RWPE1 (cell line): ENCODE measurements around the gene SMIM33.
"Not testable (repeated sequence)": the region's sequence is repeated elsewhere in the genome, so short reads cannot be mapped to it uniquely, and the experiment has no call there.

Source experiments
- CTCF ChIA-PET: fragments of 350-600 bp; sonication (Branson Sonifier 250); formaldehyde crosslinking; extraction: SDS; loops from one replicate; lab custom pipeline; 2021; lab: Yijun Ruan, JAX
- POLR2A ChIA-PET: fragments of 400-600 bp; formaldehyde crosslinking; extraction: SDS; loops from one replicate; lab custom pipeline; 2020; ENCODE audit warnings: antibody characterized with exemption; ENCODE audit not compliant: low non-redundant PET; lab: Yijun Ruan, JAX
- DNase-seq: peaks from one replicate; pipeline ENCODE4 v3.0.0; 2012; ENCODE audit warnings: low spot score
- H3K27ac ChIP-seq: fragments of 450-650 bp; 2 replicates; pipeline ENCODE4 v1.5.1; 2017
- TF ChIP-seq, protein P1 (sequence below): fragments of 450-650 bp; conservative IDR thresholded peaks from 2 replicates; pipeline ENCODE4 v1.5.1; 2017; ENCODE audit warnings: low read depth, mild to moderate bottlenecking

SMIM33 gene

DNA sequence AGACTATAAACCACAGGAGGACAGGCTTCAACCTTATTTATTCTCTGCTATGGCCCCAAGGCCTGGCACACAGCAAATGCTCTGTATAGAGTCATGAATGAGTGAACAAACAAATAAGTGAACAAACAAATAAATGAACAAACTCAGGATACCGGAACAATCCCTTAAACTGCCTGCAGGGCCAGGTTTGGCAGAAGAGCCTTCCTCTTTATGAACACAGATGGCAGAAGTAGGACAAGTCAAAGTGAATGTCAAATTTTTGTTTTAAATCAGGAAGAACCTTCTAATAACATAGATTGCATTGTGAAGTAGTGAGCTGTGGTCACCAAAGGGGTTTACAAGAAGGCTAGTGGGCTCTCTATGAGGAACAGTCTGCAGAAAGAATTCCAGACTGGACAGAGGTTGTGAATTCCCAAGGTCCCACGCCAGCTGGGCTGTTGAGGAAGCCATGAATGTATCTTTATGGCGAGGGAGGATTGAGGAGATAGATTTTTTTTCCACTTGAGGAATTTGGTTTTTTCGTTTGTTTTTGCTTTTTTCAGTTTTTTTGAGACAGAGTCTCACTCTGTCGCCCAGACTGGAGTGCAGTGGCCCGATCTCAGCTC lies 42.1 kb downstream of the SMIM33 start:
- ChIA-PET CTCF (interaction anchor here (0.6 to 8.7 kb wide), 20 partner anchors 10 to 253 kb away, joined by 3 to 171 read pairs (median 4); no protein-coding TSS in a partner anchor), POLR2A (no interaction called here)
- peak overlapping the region; percentile 38 for H3K27ac ChIP-seq
- no peak for DNase-seq
- TF ChIP-seq, protein P1, sequence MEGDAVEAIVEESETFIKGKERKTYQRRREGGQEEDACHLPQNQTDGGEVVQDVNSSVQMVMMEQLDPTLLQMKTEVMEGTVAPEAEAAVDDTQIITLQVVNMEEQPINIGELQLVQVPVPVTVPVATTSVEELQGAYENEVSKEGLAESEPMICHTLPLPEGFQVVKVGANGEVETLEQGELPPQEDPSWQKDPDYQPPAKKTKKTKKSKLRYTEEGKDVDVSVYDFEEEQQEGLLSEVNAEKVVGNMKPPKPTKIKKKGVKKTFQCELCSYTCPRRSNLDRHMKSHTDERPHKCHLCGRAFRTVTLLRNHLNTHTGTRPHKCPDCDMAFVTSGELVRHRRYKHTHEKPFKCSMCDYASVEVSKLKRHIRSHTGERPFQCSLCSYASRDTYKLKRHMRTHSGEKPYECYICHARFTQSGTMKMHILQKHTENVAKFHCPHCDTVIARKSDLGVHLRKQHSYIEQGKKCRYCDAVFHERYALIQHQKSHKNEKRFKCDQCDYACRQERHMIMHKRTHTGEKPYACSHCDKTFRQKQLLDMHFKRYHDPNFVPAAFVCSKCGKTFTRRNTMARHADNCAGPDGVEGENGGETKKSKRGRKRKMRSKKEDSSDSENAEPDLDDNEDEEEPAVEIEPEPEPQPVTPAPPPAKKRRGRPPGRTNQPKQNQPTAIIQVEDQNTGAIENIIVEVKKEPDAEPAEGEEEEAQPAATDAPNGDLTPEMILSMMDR, result no peak

DNA sequence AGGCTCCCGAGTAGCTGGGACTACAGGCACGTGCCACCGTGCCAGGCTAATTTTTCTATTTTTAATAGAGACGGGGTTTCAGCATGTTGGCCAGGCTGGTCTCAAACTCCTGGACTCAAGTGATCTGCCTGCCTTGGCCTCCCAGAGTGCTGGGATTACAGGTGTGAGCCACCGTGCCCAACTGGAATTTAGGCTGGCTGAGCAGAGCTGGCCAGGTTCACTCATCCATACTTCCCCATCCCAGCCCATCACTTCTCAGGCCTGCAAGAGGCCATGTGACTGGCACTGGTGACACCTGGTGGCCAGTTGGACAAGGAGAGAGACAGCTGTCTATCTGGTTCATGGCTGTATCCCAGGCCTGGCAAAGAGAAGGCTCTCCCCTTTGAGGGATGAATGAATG lies 42.6 kb downstream of the SMIM33 start:
- H3K27ac ChIP-seq, result peak overlapping the region; percentile 38
- peak; percentile 89 for DNase-seq
- TF ChIP-seq, protein P1, result peak; percentile 81
- POLR2A ChIA-PET, result not testable (repeated sequence)
- CTCF ChIA-PET, result interaction anchor here (0.6 to 8.7 kb wide), 22 partner anchors 11 to 252 kb away, joined by 3 to 171 read pairs (median 4); no protein-coding TSS in a partner anchor

DNA sequence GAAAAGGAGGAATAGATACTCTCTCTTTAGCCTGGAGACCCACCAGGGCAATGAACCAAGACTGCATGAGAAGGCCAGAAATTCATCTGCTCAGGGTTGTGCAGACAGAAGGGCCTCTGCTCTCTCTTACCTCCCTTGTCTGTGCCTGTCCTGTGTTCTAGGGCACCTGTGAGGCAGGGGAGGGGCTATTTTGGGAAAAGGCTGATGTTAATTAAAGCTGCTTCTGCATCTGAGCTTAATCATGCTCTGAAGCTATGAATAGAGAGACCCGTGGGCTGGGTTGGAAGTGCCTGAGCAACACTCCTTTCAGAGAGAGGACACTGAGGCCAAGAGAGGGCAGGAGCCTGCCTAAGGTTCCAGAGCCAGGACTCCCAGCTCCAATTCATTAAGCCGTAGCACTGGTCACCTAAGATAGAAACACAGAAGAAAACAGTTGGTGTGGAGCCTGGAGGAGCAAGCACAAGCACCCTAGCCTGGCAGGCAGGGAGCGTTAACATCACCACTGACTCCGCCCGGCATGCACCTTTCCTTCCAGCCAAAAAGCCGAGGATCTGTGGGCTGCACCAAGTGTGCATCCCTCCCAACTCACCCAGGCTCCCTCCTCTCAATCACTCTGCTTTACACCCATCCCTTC lies 43.2 kb downstream of the SMIM33 start:
- no peak for DNase-seq
- H3K27ac ChIP-seq, result peak overlapping the region; percentile 38
- TF ChIP-seq, protein P1, result peak; percentile 48
- ChIA-PET POLR2A (interaction anchor here (1.1 kb wide), 1 partner anchor 33 kb away, joined by 3 read pairs; no protein-coding TSS in a partner anchor), CTCF (interaction anchor here (0.6 to 8.7 kb wide), 20 partner anchors 14 to 252 kb away, joined by 3 to 171 read pairs (median 4); no protein-coding TSS in a partner anchor)

DNA sequence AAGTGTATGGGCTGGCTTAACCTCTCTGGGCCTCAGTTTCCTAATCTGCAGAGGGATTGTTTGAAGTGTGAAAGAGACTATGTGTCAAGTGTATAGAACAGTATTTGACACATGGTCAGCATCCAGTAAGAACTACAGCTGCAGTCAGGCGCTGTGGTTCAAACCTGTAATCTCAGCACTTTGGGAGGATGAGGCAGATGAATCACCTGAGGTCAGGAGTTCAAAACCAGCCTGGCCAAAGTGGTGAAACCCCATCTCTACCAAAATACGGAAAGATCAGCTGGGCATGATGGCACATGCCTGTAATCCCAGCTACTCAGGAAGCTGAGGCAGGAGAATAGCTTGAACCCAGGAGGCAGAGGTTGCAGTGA lies 43.7 kb downstream of the SMIM33 start:
- CTCF ChIA-PET, result interaction anchor here (0.5 to 8.7 kb wide), 5 partner anchors 20 to 251 kb away, joined by 4 to 171 read pairs (median 6); no protein-coding TSS in a partner anchor
- peak overlapping the region; percentile 38 for H3K27ac ChIP-seq
- POLR2A ChIA-PET, result interaction anchor here (1.1 kb wide), 1 partner anchor 33 kb away, joined by 3 read pairs; no protein-coding TSS in a partner anchor
- TF ChIP-seq, protein P1, result no peak
- no peak for DNase-seq

DNA sequence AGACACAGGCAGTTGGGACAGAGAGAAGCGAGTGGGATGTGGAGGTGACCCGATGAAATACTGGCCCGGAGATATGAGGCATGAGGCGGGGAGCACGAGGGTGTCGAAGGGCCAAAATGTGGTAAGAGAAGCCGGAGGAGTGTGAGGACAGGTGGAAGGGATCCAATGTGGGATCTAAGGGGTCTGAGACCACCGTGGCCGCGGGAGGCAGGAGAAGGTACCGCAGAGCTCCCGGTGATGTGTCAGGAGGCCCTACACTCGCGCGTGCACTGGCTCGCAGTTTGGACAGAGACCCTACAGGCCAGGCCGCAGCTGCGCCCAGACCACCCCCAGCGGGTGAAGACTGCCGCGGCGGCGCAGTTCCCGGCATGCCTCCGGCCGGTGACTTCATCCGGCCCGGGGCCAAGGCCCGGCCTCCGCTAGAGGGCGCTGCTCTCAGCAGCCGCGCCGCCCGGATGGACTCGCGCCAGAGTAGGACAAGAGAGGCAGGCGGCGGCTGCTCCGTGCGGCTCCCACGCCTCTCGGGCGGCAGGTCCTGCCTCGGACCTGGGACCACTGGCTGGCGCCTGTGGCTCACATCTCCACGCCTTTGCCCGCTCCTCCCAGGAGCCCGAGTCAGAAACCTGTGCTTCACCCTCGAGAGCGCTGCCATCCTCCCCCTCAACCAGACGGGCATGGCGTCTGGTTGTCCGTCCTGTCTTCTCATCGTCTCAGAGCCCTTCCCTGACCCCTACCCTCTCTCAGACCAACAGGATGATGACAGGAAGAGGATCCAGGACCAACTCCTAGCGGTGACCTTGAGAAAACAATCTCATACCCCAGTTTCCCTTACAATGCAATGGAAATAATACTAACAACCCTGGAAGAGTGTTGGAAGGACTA lies 47.1 kb downstream of the SMIM33 start:
- ChIA-PET CTCF (interaction anchor here (0.6 to 8.7 kb wide), 10 partner anchors 16 to 453 kb away, joined by 3 to 171 read pairs (median 4); partner anchors contain the start of gene DNAJC18), POLR2A (interaction anchor here (0.7 kb wide), 1 partner anchor 95 kb away, joined by 3 read pairs; no protein-coding TSS in a partner anchor)
- TF ChIP-seq, protein P1, result peak; percentile 98
- DNase-seq, result peak; percentile 95
- H3K27ac ChIP-seq, result peak overlapping the region; percentile 70
